LNCAP (cell line): ENCODE data around the gene HEPACAM.

Experiments
- TF ChIP-seq, protein P1 (sequence below): fragments of 450-650 bp; IDR thresholded peaks from 2 replicates; pipeline ENCODE4 v1.5.1; 2017; ENCODE audit warnings: mild to moderate bottlenecking

HEPACAM gene

DNA sequence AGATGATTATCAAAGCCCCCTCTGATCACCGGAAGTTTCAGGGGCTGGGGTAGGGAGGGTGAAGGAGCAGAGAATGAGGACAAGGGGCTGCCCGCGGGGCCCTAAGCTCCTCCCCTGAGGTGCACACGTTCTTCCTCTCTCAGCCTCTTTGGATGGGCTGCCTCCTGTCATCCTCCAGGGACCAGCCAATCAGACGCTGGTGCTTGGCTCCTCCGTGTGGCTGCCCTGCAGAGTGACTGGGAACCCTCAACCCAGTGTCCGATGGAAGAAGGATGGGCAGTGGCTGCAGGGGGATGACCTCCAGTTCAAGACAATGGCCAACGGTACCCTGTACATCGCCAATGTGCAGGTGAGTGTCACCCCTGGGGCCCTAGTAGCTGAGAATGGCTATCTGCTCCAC lies 63.1 kb downstream of the HEPACAM start:
- TF ChIP-seq, protein P1, sequence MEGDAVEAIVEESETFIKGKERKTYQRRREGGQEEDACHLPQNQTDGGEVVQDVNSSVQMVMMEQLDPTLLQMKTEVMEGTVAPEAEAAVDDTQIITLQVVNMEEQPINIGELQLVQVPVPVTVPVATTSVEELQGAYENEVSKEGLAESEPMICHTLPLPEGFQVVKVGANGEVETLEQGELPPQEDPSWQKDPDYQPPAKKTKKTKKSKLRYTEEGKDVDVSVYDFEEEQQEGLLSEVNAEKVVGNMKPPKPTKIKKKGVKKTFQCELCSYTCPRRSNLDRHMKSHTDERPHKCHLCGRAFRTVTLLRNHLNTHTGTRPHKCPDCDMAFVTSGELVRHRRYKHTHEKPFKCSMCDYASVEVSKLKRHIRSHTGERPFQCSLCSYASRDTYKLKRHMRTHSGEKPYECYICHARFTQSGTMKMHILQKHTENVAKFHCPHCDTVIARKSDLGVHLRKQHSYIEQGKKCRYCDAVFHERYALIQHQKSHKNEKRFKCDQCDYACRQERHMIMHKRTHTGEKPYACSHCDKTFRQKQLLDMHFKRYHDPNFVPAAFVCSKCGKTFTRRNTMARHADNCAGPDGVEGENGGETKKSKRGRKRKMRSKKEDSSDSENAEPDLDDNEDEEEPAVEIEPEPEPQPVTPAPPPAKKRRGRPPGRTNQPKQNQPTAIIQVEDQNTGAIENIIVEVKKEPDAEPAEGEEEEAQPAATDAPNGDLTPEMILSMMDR: no peak

DNA sequence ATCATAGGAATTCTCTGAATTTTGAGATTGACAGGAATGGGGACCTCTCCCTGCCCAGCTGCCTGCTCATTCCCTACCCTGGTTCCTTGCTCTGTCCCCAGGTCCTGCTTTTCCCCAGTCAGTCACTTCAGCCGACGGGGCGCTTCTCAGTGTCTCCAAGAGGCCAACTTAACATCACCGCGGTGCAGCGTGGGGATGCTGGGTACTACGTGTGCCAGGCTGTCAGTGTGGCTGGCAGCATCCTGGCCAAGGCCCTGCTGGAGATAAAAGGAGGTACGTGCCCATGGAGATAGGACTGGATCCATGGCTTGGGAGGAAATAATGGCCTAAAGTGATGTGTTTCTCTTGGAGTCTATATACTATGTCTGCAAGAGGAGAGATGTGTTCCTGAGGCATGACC lies 63.6 kb downstream of the HEPACAM start:
- TF ChIP-seq, protein P1: no peak

DNA sequence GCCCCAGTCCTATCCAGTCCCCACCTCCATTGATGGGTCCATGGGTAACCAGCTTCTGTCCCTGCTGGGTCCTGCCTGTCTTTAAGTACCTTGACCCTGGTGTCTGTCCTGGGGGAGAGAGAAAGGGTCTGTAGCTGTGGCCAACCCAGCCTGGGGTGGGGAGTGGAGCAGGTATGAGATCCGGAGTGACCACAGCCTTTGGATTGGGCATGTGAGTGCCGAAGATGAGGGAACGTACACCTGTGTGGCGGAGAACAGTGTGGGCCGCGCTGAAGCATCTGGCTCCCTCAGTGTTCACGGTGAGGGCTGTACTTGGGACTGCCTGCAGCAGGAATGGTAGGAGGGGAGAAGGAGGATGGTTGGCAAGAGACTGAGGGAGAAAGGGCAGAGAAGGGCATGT lies 65.4 kb downstream of the HEPACAM start:
- TF ChIP-seq, protein P1: no peak

DNA sequence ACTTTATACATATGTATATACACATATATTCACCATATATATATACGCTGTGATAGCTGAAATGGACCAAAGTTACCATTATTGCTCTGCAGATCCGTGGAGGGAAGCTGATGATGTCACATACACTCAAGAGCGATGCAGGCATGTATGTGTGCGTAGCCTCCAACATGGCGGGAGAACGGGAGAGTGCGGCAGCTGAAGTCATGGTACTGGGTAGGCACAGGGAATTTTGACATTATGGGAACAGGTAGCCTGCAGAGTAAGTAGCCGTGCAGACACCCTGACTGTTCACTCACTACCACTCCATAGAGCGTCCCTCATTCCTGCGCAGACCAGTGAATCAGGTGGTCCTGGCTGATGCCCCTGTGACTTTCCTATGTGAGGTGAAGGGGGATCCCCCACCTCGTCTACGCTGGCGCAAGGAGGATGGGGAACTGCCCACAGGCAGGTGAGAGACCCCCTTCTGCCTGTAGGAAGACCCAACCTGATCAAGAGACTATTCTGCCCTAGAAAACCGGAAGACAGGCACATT lies 65.9 kb downstream of the HEPACAM start:
- TF ChIP-seq, protein P1: no peak

DNA sequence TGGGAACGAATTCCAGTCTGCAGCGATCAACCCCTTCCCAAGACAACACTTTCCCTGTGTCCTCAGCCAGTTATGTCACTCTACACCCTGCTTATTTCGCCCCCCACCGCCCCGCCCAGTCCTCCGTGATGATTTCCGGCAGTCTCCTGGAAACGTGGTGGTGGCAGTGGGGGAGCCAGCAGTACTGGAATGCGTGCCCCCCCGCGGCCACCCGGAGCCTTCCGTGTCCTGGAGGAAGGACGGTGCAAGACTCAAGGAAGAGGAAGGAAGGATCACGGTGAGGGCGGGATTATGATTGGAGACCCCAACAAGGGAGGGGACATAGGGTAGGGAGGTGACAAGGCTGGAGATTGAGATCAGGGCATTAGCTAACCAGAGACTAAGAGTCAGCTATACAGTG lies 66.5 kb downstream of the HEPACAM start:
- TF ChIP-seq, protein P1: no peak
